ENCODE measurements around the gene DTNA.

DTNA gene

DNA sequence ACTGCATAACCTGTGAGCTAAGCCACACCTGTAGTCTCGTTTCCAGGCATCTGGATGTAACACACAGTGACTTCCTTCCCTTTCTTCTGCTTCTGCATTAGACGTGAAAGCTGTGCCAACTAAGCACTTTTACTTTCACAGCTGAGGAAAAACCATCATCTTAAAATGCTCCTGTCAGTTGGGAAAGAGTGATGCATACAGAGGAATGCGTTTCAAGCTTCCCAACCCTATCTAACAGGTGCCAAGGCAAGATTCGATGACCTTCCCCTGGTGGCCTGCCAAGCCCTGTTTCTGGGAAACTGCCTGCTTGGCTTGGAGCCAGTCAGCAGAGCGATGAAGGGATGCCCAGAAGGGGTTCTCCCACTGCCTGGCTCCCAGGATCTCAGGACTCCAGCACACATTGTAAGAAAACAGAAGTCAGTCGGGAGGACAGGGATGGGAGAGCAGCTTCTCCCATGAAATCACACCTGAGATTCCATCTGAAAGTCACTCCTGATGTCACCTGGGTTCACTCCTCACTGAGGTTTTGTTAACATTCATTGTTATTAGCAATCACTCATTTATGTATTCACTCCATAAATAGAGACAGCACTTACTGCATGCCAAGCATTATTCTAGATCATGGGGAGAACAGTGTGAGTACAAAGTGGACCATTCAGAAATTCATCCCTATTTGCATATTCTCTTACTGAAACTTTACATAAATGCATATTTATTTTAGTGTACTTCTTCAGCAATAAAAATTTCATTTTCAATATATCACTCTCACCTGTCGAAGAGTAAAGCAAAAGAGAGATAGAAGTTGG lies 64.1 kb downstream of the DTNA start:
- no peak for DNase-seq (ENCODE audit: insufficient read length)

DNA sequence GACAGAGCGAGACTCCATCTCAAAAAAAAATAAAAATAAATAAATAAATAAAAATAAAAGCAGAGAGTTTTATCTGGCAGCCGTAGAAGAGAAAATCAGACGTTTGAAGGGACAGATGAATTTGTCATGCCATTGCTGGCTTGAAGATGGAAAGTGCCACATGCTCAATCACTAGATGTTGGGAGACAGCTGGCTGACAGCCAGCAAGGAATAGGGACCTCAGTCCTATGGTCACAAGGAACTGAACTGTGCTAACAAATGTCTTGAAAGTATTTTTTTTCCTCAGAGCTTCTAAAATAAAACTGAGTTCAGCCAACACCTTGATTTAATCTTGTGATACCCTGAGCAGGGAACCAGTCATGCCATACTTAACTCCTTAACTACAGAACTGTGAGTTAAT lies 65.4 kb downstream of the DTNA start:
- DNase-seq (ENCODE audit: insufficient read length) (no peak), FAIRE-seq (no peak)
- TF ChIP-seq TAF1 (IDR thresholded peaks at IDR 0.05; ENCODE audit: borderline replicate concordance, low read depth, low read length): no peak
- no peak for TF ChIP-seq POLR2AphosphoS5 (IDR thresholded peaks at IDR 0.05; ENCODE audit: low read depth, low read length)
- TF ChIP-seq POLR2A (IDR thresholded peaks at IDR 0.05; ENCODE audit: low read depth, low read length): no peak

More for the DNA sequence above, 64.1 kb downstream of the DTNA start:
- FAIRE-seq: no peak
- TF ChIP-seq TAF1 (IDR thresholded peaks at IDR 0.05; ENCODE audit: borderline replicate concordance, low read depth, low read length): no peak
- TF ChIP-seq POLR2A (IDR thresholded peaks at IDR 0.05; ENCODE audit: low read depth, low read length): no peak
- TF ChIP-seq POLR2AphosphoS5 (IDR thresholded peaks at IDR 0.05; ENCODE audit: low read depth, low read length): no peak

DNA sequence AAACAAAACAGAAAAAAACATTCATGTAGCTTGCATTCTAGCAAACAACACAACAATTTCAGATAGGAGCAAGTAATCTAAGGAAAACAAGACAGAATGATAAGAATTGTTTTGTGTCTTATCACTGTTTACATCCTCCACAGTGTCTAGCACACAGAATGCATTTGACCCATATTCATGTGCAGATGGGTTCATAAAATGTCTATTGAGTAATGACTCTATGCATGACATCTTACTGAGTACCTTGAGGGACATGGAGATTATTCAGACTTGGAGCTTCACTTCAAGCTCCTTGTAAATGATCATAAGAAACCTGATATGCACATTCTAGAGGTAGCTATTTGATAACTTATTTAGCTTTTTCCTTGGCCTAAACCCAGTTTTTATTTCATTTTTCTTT lies 69.0 kb downstream of the DTNA start:
- no peak for DNase-seq (ENCODE audit: insufficient read length)
- FAIRE-seq: peak; percentile 42
- no peak for TF ChIP-seq TAF1 (IDR thresholded peaks at IDR 0.05; ENCODE audit: borderline replicate concordance, low read depth, low read length)

DNA sequence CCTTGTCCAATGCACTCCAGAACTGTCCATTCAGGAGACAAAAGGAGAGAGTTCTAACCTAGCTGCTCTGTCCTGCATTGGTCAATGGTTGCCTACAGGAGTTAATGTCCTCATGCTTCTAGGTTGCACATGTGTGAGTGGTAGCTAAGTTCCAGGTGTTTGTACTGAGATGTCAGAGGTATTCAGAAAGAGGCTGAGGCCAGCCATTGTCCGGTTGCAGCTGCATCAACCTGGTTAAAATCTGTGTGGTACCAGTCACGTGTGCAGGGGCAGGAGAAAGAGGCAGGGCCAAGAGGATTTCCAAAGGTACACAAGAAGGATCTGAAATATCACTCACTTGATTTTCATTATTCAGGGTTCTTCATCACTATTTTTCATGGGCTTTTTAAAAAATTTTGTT lies 70.8 kb downstream of the DTNA start:
- TF ChIP-seq POLR2AphosphoS5 (IDR thresholded peaks at IDR 0.05; ENCODE audit: low read depth, low read length) (no peak), TAF1 (IDR thresholded peaks at IDR 0.05; ENCODE audit: borderline replicate concordance, low read depth, low read length) (no peak), POLR2A (IDR thresholded peaks at IDR 0.05; ENCODE audit: low read depth, low read length) (no peak)
- DNase-seq (ENCODE audit: insufficient read length): no peak
- no peak for FAIRE-seq

DNA sequence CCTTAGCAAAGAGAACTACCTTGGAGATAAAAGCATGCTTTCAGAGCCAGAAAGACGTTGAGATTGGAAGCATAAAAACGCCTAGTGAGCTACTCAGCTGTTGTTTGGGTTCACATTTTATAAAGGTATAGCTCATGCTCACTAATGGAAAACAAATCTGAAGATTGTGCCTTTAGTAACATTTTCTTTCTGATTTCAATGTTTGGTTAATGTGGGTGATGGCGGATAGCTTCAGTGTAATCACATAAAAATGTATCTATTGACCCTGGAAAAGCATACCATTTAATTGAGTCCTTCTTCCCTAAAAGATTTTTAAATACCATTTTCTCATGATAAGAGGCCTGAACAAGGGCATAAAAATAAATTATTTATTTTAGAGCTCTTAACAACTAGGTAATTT lies 73.4 kb downstream of the DTNA start:
- no peak for FAIRE-seq
- DNase-seq (ENCODE audit: insufficient read length): no peak
- TF ChIP-seq POLR2A (IDR thresholded peaks at IDR 0.05; ENCODE audit: low read depth, low read length) (no peak), TAF1 (IDR thresholded peaks at IDR 0.05; ENCODE audit: borderline replicate concordance, low read depth, low read length) (no peak), POLR2AphosphoS5 (IDR thresholded peaks at IDR 0.05; ENCODE audit: low read depth, low read length) (no peak)

DNA sequence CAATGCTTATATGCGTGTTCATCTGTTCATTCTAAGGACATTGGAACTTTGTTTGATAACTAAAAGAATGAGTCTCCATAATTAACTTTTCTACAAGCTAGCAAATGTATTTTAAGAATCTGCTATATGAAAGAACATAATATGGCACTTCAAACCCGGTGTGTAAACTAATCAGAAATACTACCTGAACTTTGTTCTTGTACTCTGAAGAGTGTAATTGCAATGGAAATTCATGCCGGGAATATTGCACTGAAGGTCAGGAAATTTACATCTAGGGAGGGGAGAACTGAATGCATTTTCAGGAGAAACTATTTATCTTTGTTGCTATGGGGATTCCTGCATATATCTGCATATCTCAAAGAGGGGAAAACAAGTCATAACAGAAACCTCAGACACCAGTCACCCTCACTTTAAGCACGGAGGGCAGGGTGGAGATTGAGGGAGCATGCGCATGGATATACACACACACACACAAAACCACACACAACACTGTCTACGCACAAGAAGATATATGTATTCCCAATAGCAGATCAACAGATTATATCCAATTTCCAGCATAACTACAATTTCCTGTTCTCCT lies 76.2 kb downstream of the DTNA start:
- TF ChIP-seq POLR2AphosphoS5 (IDR thresholded peaks at IDR 0.05; ENCODE audit: low read depth, low read length) (no peak), POLR2A (IDR thresholded peaks at IDR 0.05; ENCODE audit: low read depth, low read length) (no peak), TAF1 (IDR thresholded peaks at IDR 0.05; ENCODE audit: borderline replicate concordance, low read depth, low read length) (no peak)
- FAIRE-seq (no peak), DNase-seq (ENCODE audit: insufficient read length) (no peak)

DNA sequence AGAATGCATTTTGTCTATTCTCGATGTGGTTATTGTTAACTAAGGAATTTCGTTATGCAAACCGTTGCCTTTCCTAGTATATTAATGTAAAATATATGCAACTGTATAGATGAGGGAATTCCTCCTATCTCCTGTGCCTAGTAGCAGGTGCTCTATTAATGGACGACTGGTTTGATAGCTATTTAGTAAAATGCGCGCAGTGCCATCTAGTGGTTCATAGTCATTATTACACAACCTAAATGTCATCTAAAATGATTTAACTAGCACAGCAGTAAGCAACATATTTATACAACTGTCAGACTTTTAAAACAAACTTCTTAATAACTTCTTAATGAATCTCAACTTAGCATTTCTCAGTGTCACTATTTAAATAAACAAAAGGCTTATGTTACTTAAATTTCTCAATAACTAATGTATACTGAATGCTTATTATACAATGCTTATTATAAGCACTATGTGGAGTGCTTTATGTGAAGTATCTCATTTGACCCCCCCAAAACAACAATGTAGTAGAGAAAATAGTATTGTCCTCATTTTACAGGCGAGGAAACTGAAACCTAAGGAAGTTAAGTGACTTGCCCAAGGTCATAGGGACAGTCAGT lies 77.9 kb downstream of the DTNA start:
- DNase-seq (ENCODE audit: insufficient read length): peak; percentile 5
- FAIRE-seq: peak; percentile 74
- no peak for TF ChIP-seq POLR2AphosphoS5 (IDR thresholded peaks at IDR 0.05; ENCODE audit: low read depth, low read length)
- TF ChIP-seq TAF1 (IDR thresholded peaks at IDR 0.05; ENCODE audit: borderline replicate concordance, low read depth, low read length): no peak
- no peak for TF ChIP-seq POLR2A (IDR thresholded peaks at IDR 0.05; ENCODE audit: low read depth, low read length)

DNA sequence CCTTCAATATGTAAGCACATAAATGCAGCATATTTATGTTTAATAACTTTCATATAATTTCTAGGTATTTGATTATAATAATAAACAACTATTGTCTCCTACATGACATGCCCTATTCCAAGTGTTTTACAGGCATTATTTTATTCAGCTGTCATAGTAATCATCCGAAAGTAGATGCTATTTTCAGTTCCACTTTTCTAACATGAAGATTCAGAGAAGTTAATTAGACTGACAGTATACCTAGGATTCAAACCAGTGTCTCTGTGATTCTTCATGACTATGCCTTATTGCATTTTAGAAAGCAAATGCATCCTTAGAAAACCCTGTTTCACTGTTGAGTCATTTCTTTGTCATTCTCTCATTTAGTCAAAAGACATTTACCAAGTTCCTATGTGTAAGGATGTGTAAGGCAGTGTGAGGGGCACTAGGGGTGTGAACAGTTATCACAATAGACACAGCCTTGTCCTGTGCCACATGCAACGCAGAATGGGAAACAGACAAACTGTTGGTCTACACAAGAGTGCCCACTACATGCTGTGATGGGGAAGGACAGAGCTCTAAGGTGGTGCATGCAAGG lies 79.8 kb downstream of the DTNA start:
- TF ChIP-seq POLR2A (IDR thresholded peaks at IDR 0.05; ENCODE audit: low read depth, low read length) (no peak), POLR2AphosphoS5 (IDR thresholded peaks at IDR 0.05; ENCODE audit: low read depth, low read length) (no peak), TAF1 (IDR thresholded peaks at IDR 0.05; ENCODE audit: borderline replicate concordance, low read depth, low read length) (no peak)
- DNase-seq (ENCODE audit: insufficient read length) (no peak), FAIRE-seq (no peak)

DNA sequence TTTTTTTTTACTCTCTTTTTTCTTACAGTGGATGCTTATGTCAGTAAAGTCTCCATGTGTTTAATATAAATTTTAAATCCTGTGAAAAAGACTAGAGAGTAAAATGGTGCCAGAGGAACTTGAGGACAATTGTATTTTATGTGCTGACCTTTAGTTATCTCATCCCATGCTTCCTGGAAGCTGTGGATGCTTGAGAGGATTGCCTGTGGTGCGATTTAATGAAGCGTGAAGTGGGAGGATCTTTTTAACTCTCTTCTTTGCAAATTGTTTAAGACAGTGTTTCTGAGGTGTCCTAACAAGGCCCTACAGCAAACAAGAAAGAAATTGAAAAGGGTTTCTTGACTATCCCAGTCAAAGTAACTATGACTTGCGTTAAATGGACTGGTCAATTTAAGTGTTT lies 84.2 kb downstream of the DTNA start:
- no peak for DNase-seq (ENCODE audit: insufficient read length)
- FAIRE-seq: no peak
- TF ChIP-seq TAF1 (IDR thresholded peaks at IDR 0.05; ENCODE audit: borderline replicate concordance, low read depth, low read length): no peak
- TF ChIP-seq POLR2A (IDR thresholded peaks at IDR 0.05; ENCODE audit: low read depth, low read length): no peak
- no peak for TF ChIP-seq POLR2AphosphoS5 (IDR thresholded peaks at IDR 0.05; ENCODE audit: low read depth, low read length)

DNA sequence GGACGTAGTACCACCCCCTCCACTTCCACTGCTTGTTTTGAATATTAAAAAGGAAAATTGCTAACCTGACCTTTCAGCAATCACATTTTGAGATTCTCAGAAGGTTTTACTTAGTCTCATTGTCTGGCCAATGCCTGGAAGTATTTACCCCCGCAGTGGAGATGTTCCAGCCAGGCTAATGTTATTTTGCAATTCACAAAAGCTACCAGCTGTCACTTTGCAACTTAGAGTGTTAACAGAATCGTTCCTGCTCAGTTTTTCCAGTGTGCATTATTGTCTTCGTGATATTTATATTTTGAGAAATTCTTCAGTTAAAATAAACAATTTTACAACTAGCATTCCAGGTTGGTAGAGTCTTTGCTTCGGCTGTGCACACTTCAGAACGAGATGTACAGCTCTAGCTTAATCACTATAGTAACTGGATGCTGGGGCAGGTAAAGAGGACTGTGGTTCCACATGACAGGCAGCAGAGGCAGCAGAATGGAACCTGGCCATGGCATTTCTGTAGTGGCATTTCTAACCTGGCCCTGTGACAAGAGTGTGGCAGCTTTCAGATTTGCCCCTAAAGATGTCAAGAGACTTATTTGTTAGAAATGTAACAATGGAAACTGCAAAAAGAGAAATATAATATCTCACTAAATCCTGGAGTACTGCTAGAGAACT lies 85.1 kb downstream of the DTNA start:
- DNase-seq (ENCODE audit: insufficient read length) (no peak), FAIRE-seq (no peak)
- no peak for TF ChIP-seq TAF1 (IDR thresholded peaks at IDR 0.05; ENCODE audit: borderline replicate concordance, low read depth, low read length)
- no peak for TF ChIP-seq POLR2AphosphoS5 (IDR thresholded peaks at IDR 0.05; ENCODE audit: low read depth, low read length)
- no peak for TF ChIP-seq POLR2A (IDR thresholded peaks at IDR 0.05; ENCODE audit: low read depth, low read length)

DNA sequence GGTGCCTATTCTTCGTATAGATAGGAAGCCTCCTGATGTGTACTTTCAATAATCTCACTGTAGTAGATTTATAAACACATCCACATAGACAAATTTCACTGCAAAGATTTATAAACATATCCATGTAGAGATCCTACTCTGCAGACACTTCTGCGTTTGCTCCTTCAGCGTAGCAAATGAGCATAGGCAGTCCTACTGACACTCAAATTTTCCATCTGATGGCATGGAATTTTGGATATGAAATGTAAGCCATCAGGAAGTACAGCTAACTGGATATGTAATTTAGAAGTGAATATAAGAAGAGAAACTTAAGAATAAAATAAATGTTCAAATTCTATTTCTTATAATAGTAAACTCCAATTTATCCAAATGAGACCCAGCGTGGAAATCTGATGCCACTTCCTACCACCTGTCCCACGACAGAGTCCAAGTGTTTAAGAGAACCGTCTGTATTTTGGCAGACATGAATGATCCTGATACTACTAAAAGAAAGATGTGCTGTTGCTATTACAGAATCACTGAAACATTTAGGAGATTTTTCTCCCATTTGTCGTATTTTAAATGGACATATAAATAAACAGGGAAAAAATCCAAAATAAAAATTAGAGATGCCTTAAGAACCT lies 86.0 kb downstream of the DTNA start:
- FAIRE-seq (no peak), DNase-seq (ENCODE audit: insufficient read length) (no peak)
- no peak for TF ChIP-seq TAF1 (IDR thresholded peaks at IDR 0.05; ENCODE audit: borderline replicate concordance, low read depth, low read length)
- no peak for TF ChIP-seq POLR2AphosphoS5 (IDR thresholded peaks at IDR 0.05; ENCODE audit: low read depth, low read length)
- no peak for TF ChIP-seq POLR2A (IDR thresholded peaks at IDR 0.05; ENCODE audit: low read depth, low read length)

Measured in GM12892 (cell line).